MM.1S (cell line): ENCODE measurements around the gene SNX6.

Experiments used
- EZH2 ChIP-seq: fragments of 300-600 bp; sonication (generic); optimal IDR thresholded peaks from 2 replicates; pipeline ENCODE3; 2017; ENCODE audit warnings: low read depth, mild to moderate bottlenecking, antibody characterized with exemption, low read length, mixed read lengths
- EZH2phosphoT487 ChIP-seq: fragments of 300-600 bp; sonication (generic); IDR thresholded peaks from 2 replicates; pipeline ENCODE4 v1.6.1; 2018; ENCODE audit warnings: antibody characterized with exemption, low read length
- TF ChIP-seq, protein P1 (sequence below): fragments of 300-600 bp; sonication (generic); IDR thresholded peaks from 2 replicates; pipeline ENCODE4 v1.5.1; 2016; ENCODE audit warnings: antibody characterized with exemption, low read length, mixed read lengths

DNA sequence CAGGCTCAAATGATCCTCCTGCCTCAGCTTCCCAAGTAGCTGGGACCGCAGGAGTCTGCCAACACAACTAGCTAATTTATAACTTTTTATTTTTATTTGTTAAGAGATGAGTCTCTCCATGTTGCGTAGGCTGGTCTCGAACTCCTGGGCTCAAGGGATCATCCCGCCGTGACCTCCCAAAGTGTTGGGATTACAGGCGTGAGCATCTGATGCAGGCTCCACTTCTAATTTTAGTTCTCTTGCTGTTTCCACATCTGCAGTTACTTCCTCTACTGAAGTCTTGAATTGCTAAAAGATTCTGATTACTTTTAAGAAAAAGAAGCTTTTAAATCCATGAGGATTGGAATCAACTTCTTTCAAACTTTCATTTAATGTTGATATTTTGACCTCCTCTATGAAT is 13.4 kb upstream of the SNX6 start:
- TF ChIP-seq, protein P1, sequence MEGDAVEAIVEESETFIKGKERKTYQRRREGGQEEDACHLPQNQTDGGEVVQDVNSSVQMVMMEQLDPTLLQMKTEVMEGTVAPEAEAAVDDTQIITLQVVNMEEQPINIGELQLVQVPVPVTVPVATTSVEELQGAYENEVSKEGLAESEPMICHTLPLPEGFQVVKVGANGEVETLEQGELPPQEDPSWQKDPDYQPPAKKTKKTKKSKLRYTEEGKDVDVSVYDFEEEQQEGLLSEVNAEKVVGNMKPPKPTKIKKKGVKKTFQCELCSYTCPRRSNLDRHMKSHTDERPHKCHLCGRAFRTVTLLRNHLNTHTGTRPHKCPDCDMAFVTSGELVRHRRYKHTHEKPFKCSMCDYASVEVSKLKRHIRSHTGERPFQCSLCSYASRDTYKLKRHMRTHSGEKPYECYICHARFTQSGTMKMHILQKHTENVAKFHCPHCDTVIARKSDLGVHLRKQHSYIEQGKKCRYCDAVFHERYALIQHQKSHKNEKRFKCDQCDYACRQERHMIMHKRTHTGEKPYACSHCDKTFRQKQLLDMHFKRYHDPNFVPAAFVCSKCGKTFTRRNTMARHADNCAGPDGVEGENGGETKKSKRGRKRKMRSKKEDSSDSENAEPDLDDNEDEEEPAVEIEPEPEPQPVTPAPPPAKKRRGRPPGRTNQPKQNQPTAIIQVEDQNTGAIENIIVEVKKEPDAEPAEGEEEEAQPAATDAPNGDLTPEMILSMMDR = no peak
- TF ChIP-seq EZH2phosphoT487 (no peak), EZH2 (no peak)
